Measurements from ENCODE around the gene RNH1.
"Not testable (repeated sequence)": the region's sequence is repeated elsewhere in the genome, so short reads cannot be mapped to it uniquely, and the experiment has no call there.

Gene RNH1

GRCh38 chr11:488579-488978, 18.5 kb downstream of the RNH1 start:
- no peak for DNase-seq
- in situ Hi-C loops (cut with MboI; ENCODE audit: low pct_unique_long_range_greater_than_20kb, low sequenced_read_pairs), result no loop called here

- in situ Hi-C loops (cut with MboI; ENCODE audit: low pct_unique_long_range_greater_than_20kb, low sequenced_read_pairs), result no loop called here
These were observed 19.0 kb downstream of the RNH1 start for GRCh38 chr11:488062-488461.

GRCh38 chr11:487571-488021, 19.4 kb downstream of the RNH1 start:
- DNase-seq, result no peak
- in situ Hi-C loops (cut with MboI; ENCODE audit: low pct_unique_long_range_greater_than_20kb, low sequenced_read_pairs), result no loop called here

More at GRCh38 chr11:488062-488461, 19.0 kb downstream of the RNH1 start:
- DNase-seq, result no peak

- no peak for DNase-seq
- in situ Hi-C loops (cut with MboI; ENCODE audit: low pct_unique_long_range_greater_than_20kb, low sequenced_read_pairs), result no loop called here
These were observed 20.9 kb downstream of the RNH1 start for GRCh38 chr11:486189-486588.

GRCh38 chr11:484616-485015, 22.4 kb downstream of the RNH1 start:
- no peak for DNase-seq
- in situ Hi-C loops (cut with MboI; ENCODE audit: low pct_unique_long_range_greater_than_20kb, low sequenced_read_pairs), result no loop called here

- DNase-seq, result no peak
- in situ Hi-C loops (cut with MboI; ENCODE audit: low pct_unique_long_range_greater_than_20kb, low sequenced_read_pairs), result no loop called here
These were observed 27.7 kb downstream of the RNH1 start for GRCh38 chr11:479311-479710.

- DNase-seq, result no peak
- in situ Hi-C loops (cut with MboI; ENCODE audit: low pct_unique_long_range_greater_than_20kb, low sequenced_read_pairs), result no loop called here
These were observed 29.9 kb downstream of the RNH1 start for GRCh38 chr11:477052-477715.

GRCh38 chr11:476416-476815, 30.6 kb downstream of the RNH1 start:
- in situ Hi-C loops (cut with MboI; ENCODE audit: low pct_unique_long_range_greater_than_20kb, low sequenced_read_pairs), result no loop called here
- no peak for DNase-seq

GRCh38 chr11:475941-476340, 31.1 kb downstream of the RNH1 start:
- no peak for DNase-seq
- in situ Hi-C loops (cut with MboI; ENCODE audit: low pct_unique_long_range_greater_than_20kb, low sequenced_read_pairs), result no loop called here

- in situ Hi-C loops (cut with MboI; ENCODE audit: low pct_unique_long_range_greater_than_20kb, low sequenced_read_pairs), result no loop called here
- no peak for DNase-seq
These were observed 32.0 kb downstream of the RNH1 start for GRCh38 chr11:474914-475506.

GRCh38 chr11:473962-474785, 32.9 kb downstream of the RNH1 start:
- in situ Hi-C loops (cut with MboI; ENCODE audit: low pct_unique_long_range_greater_than_20kb, low sequenced_read_pairs), result no loop called here

GRCh38 chr11:473415-473814, 33.6 kb downstream of the RNH1 start:
- DNase-seq, result no peak
- in situ Hi-C loops (cut with MboI; ENCODE audit: low pct_unique_long_range_greater_than_20kb, low sequenced_read_pairs), result no loop called here

More at GRCh38 chr11:473962-474785, 32.9 kb downstream of the RNH1 start:
- no peak for DNase-seq

- no peak for DNase-seq
- in situ Hi-C loops (cut with MboI; ENCODE audit: low pct_unique_long_range_greater_than_20kb, low sequenced_read_pairs), result no loop called here
These were observed 34.2 kb downstream of the RNH1 start for GRCh38 chr11:472816-473215.

GRCh38 chr11:472272-472671, 34.8 kb downstream of the RNH1 start:
- in situ Hi-C loops (cut with MboI; ENCODE audit: low pct_unique_long_range_greater_than_20kb, low sequenced_read_pairs), result no loop called here
- DNase-seq, result no peak

- in situ Hi-C loops (cut with MboI; ENCODE audit: low pct_unique_long_range_greater_than_20kb, low sequenced_read_pairs), result no loop called here
These were observed 35.4 kb downstream of the RNH1 start for GRCh38 chr11:471468-472145.

GRCh38 chr11:469684-470560, 37.1 kb downstream of the RNH1 start:
- DNase-seq, result no peak
- in situ Hi-C loops (cut with MboI; ENCODE audit: low pct_unique_long_range_greater_than_20kb, low sequenced_read_pairs), result no loop called here

More at GRCh38 chr11:471468-472145, 35.4 kb downstream of the RNH1 start:
- DNase-seq, result no peak

- DNase-seq; in situ Hi-C loops (cut with MboI; ENCODE audit: low pct_unique_long_range_greater_than_20kb, low sequenced_read_pairs): not testable (repeated sequence)
These were observed 37.9 kb downstream of the RNH1 start for GRCh38 chr11:469026-469683.

- in situ Hi-C loops (cut with MboI; ENCODE audit: low pct_unique_long_range_greater_than_20kb, low sequenced_read_pairs), result no loop called here
These were observed 38.5 kb downstream of the RNH1 start for GRCh38 chr11:468493-468892.

More at GRCh38 chr11:468493-468892, 38.5 kb downstream of the RNH1 start:
- DNase-seq, result no peak
